ENCODE measurements around the gene RICTOR.

- TF ChIP-seq GATA2 (IDR thresholded peaks at IDR 0.05; ENCODE audit: low read depth, low read length) (no peak), GATA3 (IDR thresholded peaks at IDR 0.05; ENCODE audit: low read depth, low read length) (no peak)
Measured at GRCh38 chr5:39118638-39119037, 44.4 kb upstream of the RICTOR start.
